Hepatocyte (in vitro differentiated cells): ENCODE results near the gene PPA1.

ENCODE experiments used
- CTCF ChIP-seq: fragments of 200-600 bp; sonication (generic); IDR thresholded peaks from 2 replicates; pipeline ENCODE4 v1.5.1; 2016; ENCODE audit warnings: antibody characterized with exemption, mild to moderate bottlenecking; ENCODE audit not compliant: poor library complexity
- EZH2 ChIP-seq: fragments of 200-600 bp; sonication (generic); IDR thresholded peaks from 2 replicates; pipeline ENCODE4 v1.6.1; 2016; ENCODE audit warnings: antibody characterized with exemption, mild to moderate bottlenecking, borderline replicate concordance

- TF ChIP-seq CTCF (no peak), EZH2 (no peak)
Observed at GRCh38 chr10:70233939-70234300, 691 bp upstream of the PPA1 start.
